AG04450 (cell line): ENCODE data around the gene ZBTB40. TPM values are rescaled to one million over a fixed set of nuclear protein-coding genes. Genes with fewer than 3 reads are reported as not detected.

Experiments used
- CTCF ChIA-PET: fragments of 300-600, 350-600 bp; formaldehyde crosslinking; extraction: SDS; loops from one replicate; lab custom pipeline; 2022; ENCODE audit warnings: antibody characterized with exemption, inconsistent platforms; lab: Charles Lee
- POLR2A ChIA-PET: fragments of 350-600 bp; formaldehyde crosslinking; extraction: SDS; loops from one replicate; lab custom pipeline; 2021; ENCODE audit warnings: antibody characterized with exemption, inconsistent platforms; lab: Yijun Ruan, JAX
- DNase-seq: peaks from one replicate; pipeline ENCODE4 v3.0.0-alpha.2; 2011; ENCODE audit warnings: low read depth, low spot score
- H3K27ac ChIP-seq: one replicate; pipeline ENCODE4 v1.5.1; 2012; ENCODE audit warnings: low read depth, low read length, control low read depth
- H3K27me3 ChIP-seq: one replicate; pipeline ENCODE4 v1.6.0; 2012; ENCODE audit warnings: low read length; ENCODE audit not compliant: control insufficient read depth, insufficient read depth
- H3K4me3 ChIP-seq: 2 replicates; pipeline ENCODE4 v1.5.1; 2011; ENCODE audit warnings: mild to moderate bottlenecking, low read depth, low read length, control low read depth
- H3K9me3 ChIP-seq: 2 replicates; pipeline ENCODE4 v1.5.1; 2012; ENCODE audit warnings: low read length; ENCODE audit not compliant: control insufficient read depth, insufficient read depth
- polyA plus RNA-seq: library from polyadenylated mRNA; depleted of rRNA; stranded (reverse); fragments of >200 nt; gene quantifications from 2 replicates; pipeline ENCODE4 v1.2.3, GENCODE V29; 2011
- TF ChIP-seq, protein P1 (sequence below): IDR thresholded peaks from 2 replicates; pipeline ENCODE4 v1.5.1; 2011; ENCODE audit warnings: low read depth, low read length, control low read depth, inconsistent platforms

The ZBTB40 gene
- polyA plus RNA-seq, 1 experiment, result 5.9 TPM

DNA sequence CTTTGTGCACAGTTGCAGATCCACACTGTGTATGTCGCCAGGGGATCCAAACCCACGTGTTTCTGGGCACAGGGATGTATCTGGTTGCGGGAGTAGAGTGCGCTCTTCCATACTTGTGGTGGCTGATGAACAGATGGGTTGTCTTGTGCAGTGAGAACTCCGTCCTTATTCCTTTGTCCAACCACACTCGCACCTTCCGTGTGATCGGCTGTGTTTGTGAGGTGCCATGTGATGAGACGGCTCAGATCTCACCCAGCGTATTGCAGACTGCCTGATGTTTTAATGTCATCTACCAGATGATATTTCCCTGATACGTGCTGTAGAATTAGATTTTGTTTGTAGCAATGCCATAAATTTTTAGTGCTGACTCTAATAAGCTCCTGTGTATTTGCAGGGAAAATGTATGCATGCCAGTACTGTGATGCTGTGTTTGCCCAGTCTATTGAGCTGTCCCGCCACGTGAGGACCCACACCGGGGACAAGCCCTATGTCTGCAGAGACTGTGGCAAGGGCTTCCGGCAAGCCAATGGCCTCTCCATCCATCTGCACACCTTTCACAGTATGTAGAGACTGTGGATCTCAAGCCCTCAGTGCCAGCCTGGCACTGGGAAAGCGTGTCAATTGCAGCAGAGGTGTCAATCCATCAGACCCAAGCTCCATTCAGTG lies 65.4 kb downstream of the ZBTB40 start:
- no peak for DNase-seq
- Histone ChIP-seq H3K27ac (no peak overlapping the region), H3K27me3 (no peaks in the 10 kb centered on the region), H3K9me3 (no peaks in the 10 kb centered on the region), H3K4me3 (no peak overlapping the region)
- TF ChIP-seq, protein P1, sequence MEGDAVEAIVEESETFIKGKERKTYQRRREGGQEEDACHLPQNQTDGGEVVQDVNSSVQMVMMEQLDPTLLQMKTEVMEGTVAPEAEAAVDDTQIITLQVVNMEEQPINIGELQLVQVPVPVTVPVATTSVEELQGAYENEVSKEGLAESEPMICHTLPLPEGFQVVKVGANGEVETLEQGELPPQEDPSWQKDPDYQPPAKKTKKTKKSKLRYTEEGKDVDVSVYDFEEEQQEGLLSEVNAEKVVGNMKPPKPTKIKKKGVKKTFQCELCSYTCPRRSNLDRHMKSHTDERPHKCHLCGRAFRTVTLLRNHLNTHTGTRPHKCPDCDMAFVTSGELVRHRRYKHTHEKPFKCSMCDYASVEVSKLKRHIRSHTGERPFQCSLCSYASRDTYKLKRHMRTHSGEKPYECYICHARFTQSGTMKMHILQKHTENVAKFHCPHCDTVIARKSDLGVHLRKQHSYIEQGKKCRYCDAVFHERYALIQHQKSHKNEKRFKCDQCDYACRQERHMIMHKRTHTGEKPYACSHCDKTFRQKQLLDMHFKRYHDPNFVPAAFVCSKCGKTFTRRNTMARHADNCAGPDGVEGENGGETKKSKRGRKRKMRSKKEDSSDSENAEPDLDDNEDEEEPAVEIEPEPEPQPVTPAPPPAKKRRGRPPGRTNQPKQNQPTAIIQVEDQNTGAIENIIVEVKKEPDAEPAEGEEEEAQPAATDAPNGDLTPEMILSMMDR, result no peak
- CTCF ChIA-PET, result no interaction called here
- POLR2A ChIA-PET, result no interaction called here

DNA sequence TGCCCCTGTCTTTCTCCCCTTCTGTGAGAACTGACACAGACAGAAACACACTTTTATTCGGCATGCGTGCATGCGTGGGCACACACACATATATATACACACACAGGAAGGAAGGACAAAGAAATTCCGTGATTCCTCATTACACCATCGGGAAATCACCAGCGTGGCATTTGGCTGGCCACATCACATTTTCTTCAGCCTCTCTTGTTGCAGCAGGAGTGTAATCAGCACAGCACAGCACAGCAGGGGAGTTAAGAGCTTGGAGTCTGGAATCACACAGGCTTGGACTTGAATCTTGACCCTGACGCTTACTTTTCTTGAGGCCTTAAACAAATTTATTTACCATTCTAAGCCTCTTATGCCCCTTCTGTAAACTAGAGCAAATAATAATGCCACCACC lies 66.3 kb downstream of the ZBTB40 start:
- DNase-seq, result no peak
- H3K9me3 ChIP-seq, result no peaks in the 10 kb centered on the region
- no peak overlapping the region for H3K27ac ChIP-seq
- ChIA-PET CTCF (no interaction called here), POLR2A (no interaction called here)
- no peak overlapping the region for H3K4me3 ChIP-seq
- no peaks in the 10 kb centered on the region for H3K27me3 ChIP-seq
- TF ChIP-seq, protein P1, result no peak

DNA sequence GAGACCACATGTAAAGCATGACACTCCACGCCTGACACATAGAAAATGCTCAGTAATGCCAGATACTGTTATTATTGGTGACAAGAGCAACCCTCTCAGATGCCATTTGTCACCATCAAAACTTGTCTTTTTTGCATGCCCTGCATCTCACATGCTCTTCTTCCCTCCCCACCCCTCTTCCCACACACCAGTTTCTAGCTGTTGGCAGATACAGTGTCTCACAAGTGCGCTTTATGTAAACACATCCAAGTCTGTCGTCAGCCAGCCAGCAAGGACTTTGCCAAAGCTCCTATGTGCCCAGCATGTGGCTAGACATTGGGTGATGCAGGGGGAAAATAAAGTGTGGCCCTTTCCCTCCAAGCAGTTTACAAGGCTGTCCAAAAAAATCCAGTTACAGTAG lies 66.7 kb downstream of the ZBTB40 start:
- DNase-seq, result no peak
- Histone ChIP-seq H3K9me3 (no peaks in the 10 kb centered on the region), H3K4me3 (no peak overlapping the region), H3K27me3 (no peaks in the 10 kb centered on the region), H3K27ac (no peak overlapping the region)
- TF ChIP-seq, protein P1, result no peak
- POLR2A ChIA-PET, result no interaction called here
- CTCF ChIA-PET, result no interaction called here

DNA sequence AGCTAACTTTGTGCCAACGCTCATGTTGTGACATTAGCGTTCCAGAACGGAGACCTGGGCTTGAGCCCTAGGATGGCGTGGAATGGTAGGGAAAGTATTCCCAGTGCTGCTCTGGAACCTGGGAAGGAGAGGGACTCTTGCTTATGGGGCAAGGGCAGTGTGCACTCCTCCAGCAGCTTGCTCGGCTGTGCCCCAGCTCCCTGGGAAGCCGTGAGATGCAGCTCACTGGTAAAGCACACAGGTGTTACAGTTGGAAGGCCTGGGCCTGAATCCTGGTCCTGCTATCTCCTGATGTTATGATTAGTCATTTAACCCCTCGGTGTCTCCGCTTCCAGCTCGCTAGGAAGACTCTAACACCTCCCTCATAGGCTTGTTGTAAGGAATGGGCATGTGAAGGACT lies 69.2 kb downstream of the ZBTB40 start:
- no peak for DNase-seq
- ChIA-PET POLR2A (no interaction called here), CTCF (interaction anchor here (0.5 kb wide), 1 partner anchor 123 kb away, joined by 4 read pairs; the partner anchor contains the start of gene C1QC)
- Histone ChIP-seq H3K27me3 (no peaks in the 10 kb centered on the region), H3K4me3 (no peak overlapping the region), H3K9me3 (no peaks in the 10 kb centered on the region), H3K27ac (no peak overlapping the region)
- TF ChIP-seq, protein P1, result no peak

DNA sequence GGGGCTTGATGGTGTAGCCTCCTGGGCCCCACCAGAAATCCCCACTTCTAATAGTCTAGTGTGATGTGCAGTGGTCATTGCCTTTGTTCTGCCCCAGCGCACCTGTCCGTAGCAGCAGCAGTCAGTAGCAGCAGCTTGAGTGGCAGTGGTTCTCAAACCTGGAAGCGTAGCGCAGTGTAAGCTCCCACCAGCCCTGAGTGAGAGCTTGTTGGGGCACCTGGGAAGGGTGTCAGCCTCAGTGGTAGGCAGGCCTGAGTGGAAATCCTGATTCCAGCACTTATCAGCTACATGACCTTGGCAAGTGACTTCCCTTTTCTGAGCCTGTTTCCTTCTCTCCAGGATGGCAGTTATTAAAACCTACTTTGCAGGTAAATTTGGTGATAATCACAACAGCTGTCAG lies 70.0 kb downstream of the ZBTB40 start:
- Histone ChIP-seq H3K4me3 (no peak overlapping the region), H3K27ac (no peak overlapping the region), H3K27me3 (no peaks in the 10 kb centered on the region), H3K9me3 (no peaks in the 10 kb centered on the region)
- ChIA-PET CTCF (no interaction called here), POLR2A (no interaction called here)
- no peak for DNase-seq
- TF ChIP-seq, protein P1, result no peak
